OCI-LY7 (cell line): ENCODE measurements around the gene MCRIP2. TPM values are rescaled to one million over a fixed set of nuclear protein-coding genes. Genes with fewer than 3 reads are reported as not detected.
A peak's percentile ranks its signal among the peaks of the same experiment; 100 is the strongest.

Experiments
- BruUV-seq: library from RNA; stranded (reverse); fragments of 400-500 nt; replicated peaks from 2 replicates; lab custom pipeline; 2021; lab: Mats Ljungman, UMichigan
- CTCF ChIA-PET: fragments of 300-600 bp; sonication (Branson Sonifier 250); formaldehyde crosslinking; loops from one replicate; lab custom pipeline; 2022; ENCODE audit warnings: antibody characterized with exemption; ENCODE audit not compliant: unreplicated experiment; lab: Charles Lee
- POLR2A ChIA-PET: fragments of 300-600 bp; sonication (Branson Sonifier 250); formaldehyde crosslinking; loops from one replicate; lab custom pipeline; 2022; ENCODE audit warnings: antibody characterized with exemption; lab: Charles Lee
- DNase-seq: peaks from one replicate; pipeline ENCODE4 v3.0.0-alpha.2; 2015; ENCODE audit warnings: low spot score
- H2AFZ ChIP-seq: fragments of 200-600 bp; sonication (generic), shearing (Covaris generic); 2 replicates; pipeline ENCODE4 v1.6.1; 2014; ENCODE audit warnings: mild to moderate bottlenecking, antibody characterized with exemption, low read length, moderate library complexity
- H3K27ac ChIP-seq: fragments of 200-600 bp; sonication (generic); 2 replicates; pipeline ENCODE4 v1.5.1; 2014; ENCODE audit warnings: mixed run types, low read depth, mild to moderate bottlenecking, moderate library complexity, low read length, inconsistent platforms; ENCODE audit not compliant: poor library complexity, severe bottlenecking
- H3K36me3 ChIP-seq: fragments of 200-600 bp; sonication (generic); 2 replicates; pipeline ENCODE4 v1.6.1; 2014; ENCODE audit warnings: mild to moderate bottlenecking, antibody characterized with exemption, low read length, moderate library complexity, mixed read lengths; ENCODE audit not compliant: insufficient read depth
- H3K4me1 ChIP-seq: fragments of 200-600 bp; sonication (generic); 2 replicates; pipeline ENCODE4 v1.5.1; 2014; ENCODE audit warnings: mild to moderate bottlenecking, low read length; ENCODE audit not compliant: insufficient read depth, poor library complexity, severe bottlenecking
- H3K4me2 ChIP-seq: fragments of 200-600 bp; sonication (generic); 2 replicates; pipeline ENCODE4 v1.6.1; 2014; ENCODE audit warnings: mild to moderate bottlenecking, low read length
- H3K4me3 ChIP-seq: fragments of 200-600 bp; sonication (generic); 2 replicates; pipeline ENCODE4 v1.5.1; 2014; ENCODE audit warnings: mild to moderate bottlenecking, low read depth, low read length; ENCODE audit not compliant: poor library complexity, severe bottlenecking
- H3K79me2 ChIP-seq: fragments of 200-600 bp; sonication (generic); 2 replicates; pipeline ENCODE4 v1.6.1; 2016; ENCODE audit warnings: low read depth, mild to moderate bottlenecking, low read length, moderate library complexity, mixed read lengths; ENCODE audit not compliant: insufficient read depth
- H3K9me2 ChIP-seq: fragments of 200-600 bp; sonication (generic); 2 replicates; pipeline ENCODE4 v1.6.1; 2016; ENCODE audit warnings: mild to moderate bottlenecking, low read length, mixed read lengths; ENCODE audit not compliant: insufficient read depth
- H3K9me3 ChIP-seq: fragments of 200-600 bp; sonication (generic); 2 replicates; pipeline ENCODE4 v1.6.1; 2014; ENCODE audit warnings: mild to moderate bottlenecking, mixed run types, low read length, mixed read lengths
- H4K20me1 ChIP-seq: fragments of 200-600 bp; sonication (generic); 2 replicates; pipeline ENCODE4 v1.6.1; 2014; ENCODE audit warnings: mild to moderate bottlenecking, antibody characterized with exemption, low read length, moderate library complexity, mixed read lengths; ENCODE audit not compliant: insufficient read depth
- CTCF ChIP-seq: fragments of 200-600 bp; sonication (generic); conservative IDR thresholded peaks from 2 replicates; pipeline ENCODE4 v1.5.1; 2014; ENCODE audit warnings: mild to moderate bottlenecking, antibody characterized with exemption, low read length, moderate library complexity, mixed read lengths
- EZH2phosphoT487 ChIP-seq: fragments of 200-600 bp; sonication (generic); IDR thresholded peaks from 2 replicates; pipeline ENCODE4 v1.6.1; 2018; ENCODE audit warnings: low read depth, borderline replicate concordance, mild to moderate bottlenecking, mixed run types, antibody characterized with exemption, low read length, moderate library complexity, mixed read lengths
- intact Hi-C: fragments of 100-400 bp; cut with micrococcal nuclease; formaldehyde crosslinking; loops from one replicate; pipeline ENCODE4 v1.10.0; 2022; ENCODE audit not compliant: unreplicated experiment
- total RNA-seq, 2 experiments: library from RNA; depleted of rRNA in 1 of 2; stranded (reverse); fragments of >200 nt in 1 of 2; shearing (Covaris generic) in 1 of 2; gene quantifications; 2 replicates each; pipeline ENCODE4 v1.2.3, GENCODE V29; 2014 to 2022

Gene MCRIP2
- total RNA-seq, 2 experiments from 2014 or later: 62.8 to 64.1 TPM

- CTCF ChIA-PET: no interaction called here
- Histone ChIP-seq H3K4me2 (no peak overlapping the region), H3K4me3 (no peak overlapping the region), H3K79me2 (0 out of 2 replicates have a peak, but pooled peaks cover 8% of the 10 kb centered on the region), H3K9me3 (no peaks in the 10 kb centered on the region), H2AFZ (no peak overlapping the region), H3K4me1 (peaks cover 27% of the 10 kb centered on the region), H4K20me1 (no peaks in the 10 kb centered on the region), H3K27ac (no peak overlapping the region), H3K36me3 (no peaks in the 10 kb centered on the region), H3K9me2 (no peaks in the 10 kb centered on the region)
- no TSS peak for BruUV-seq
- POLR2A ChIA-PET: no interaction called here
- intact Hi-C loops: no loop called here
- DNase-seq: no peak
- TF ChIP-seq EZH2phosphoT487 (no peak; the same call in 1 of the 2 replicates), CTCF (no peak)
Observed at GRCh38 chr16:693364-693763, 51.7 kb downstream of the MCRIP2 start.

GRCh38 chr16:693766-694165, 52.1 kb downstream of the MCRIP2 start:
- H3K9me2 ChIP-seq: no peaks in the 10 kb centered on the region
- intact Hi-C loops: no loop called here
- TF ChIP-seq EZH2phosphoT487 (no peak), CTCF (no peak)
- no peak for DNase-seq
- no TSS peak for BruUV-seq
- no peaks in the 10 kb centered on the region for H3K9me3 ChIP-seq
- H3K27ac ChIP-seq: no peak overlapping the region
- no peak overlapping the region for H2AFZ ChIP-seq
- 0 out of 2 replicates have a peak, but pooled peaks cover 8% of the 10 kb centered on the region for H3K79me2 ChIP-seq
- CTCF ChIA-PET: no interaction called here
- peak overlapping the region; percentile 60; the same call in 1 of the 2 replicates for H3K4me2 ChIP-seq
- POLR2A ChIA-PET: no interaction called here
- no peaks in the 10 kb centered on the region for H4K20me1 ChIP-seq
- H3K36me3 ChIP-seq: no peaks in the 10 kb centered on the region
- H3K4me3 ChIP-seq: peak overlapping the region; percentile 40
- H3K4me1 ChIP-seq: peaks cover 25% of the 10 kb centered on the region

- intact Hi-C loops: no loop called here
- no peaks in the 10 kb centered on the region for H4K20me1 ChIP-seq
- peaks cover 20% of the 10 kb centered on the region for H3K4me1 ChIP-seq
- H3K4me2 ChIP-seq: peak overlapping the region; percentile 60
- TF ChIP-seq EZH2phosphoT487 (peak; percentile 100), CTCF (no peak)
- no TSS peak for BruUV-seq
- no peaks in the 10 kb centered on the region for H3K9me3 ChIP-seq
- H2AFZ ChIP-seq: no peak overlapping the region
- ChIA-PET POLR2A (no interaction called here), CTCF (no interaction called here)
- no peak for DNase-seq
- H3K36me3 ChIP-seq: no peaks in the 10 kb centered on the region
- H3K27ac ChIP-seq: no peak overlapping the region
- 0 out of 2 replicates have a peak, but pooled peaks cover 6% of the 10 kb centered on the region for H3K79me2 ChIP-seq
- peak overlapping the region; percentile 40 for H3K4me3 ChIP-seq
- no peaks in the 10 kb centered on the region for H3K9me2 ChIP-seq
Observed at GRCh38 chr16:694187-694862, 52.7 kb downstream of the MCRIP2 start.
